GM21737 (cell line): Measurements from ENCODE around the gene POLR3B.
"Not testable (repeated sequence)": the region's sequence is repeated elsewhere in the genome, so short reads cannot be mapped to it uniquely, and the experiment has no call there.

Experiments
- ATAC-seq: cut with Tn5 transposase; IDR thresholded peaks from one replicate; pipeline ENCODE4 v1.9.1; 2021; ENCODE audit warnings: mild to moderate bottlenecking, moderate library complexity; ENCODE audit not compliant: unreplicated experiment

POLR3B gene

DNA sequence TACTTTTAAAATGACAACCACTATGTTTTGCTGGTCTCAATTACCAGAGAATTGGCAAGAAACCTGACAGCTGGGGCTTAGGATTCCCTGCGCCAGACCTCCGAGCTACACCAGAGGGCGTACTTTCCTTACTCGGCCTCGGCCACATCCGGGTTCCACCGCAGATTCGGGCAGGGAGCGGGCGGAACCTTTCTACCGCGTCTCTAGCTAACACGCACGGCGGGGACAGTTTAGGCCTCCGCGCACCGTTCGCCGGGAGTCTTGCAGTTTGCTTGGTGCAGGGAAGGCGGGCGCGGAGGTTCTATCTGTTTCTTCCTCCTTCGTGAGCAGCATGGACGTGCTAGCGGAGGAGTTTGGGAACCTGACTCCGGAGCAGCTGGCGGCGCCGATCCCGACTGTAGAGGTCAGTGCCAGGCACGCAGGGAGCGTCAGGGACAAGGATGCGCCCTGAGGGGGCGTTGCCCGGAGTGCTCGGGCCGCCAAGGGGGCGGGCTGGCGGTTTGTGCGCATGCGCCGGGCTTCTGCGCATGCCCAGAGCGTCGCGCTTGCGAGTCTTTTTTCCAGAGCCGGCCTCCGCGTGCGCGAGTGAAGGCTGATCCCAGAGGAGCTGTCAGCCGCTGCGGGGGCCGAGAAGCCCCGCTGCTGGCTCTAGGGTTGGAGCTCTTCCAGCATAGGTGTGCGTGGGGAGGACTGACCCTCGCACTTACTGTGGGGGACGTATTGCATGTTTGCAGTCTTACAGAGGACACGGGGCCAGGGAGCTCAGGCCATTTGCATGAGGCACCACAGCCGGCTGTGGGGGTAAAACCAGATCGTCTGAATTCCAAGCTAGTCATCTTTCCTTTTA, at the start of gene POLR3B:
POLR3B (plus strand) TSS at position 200 of the 847 bp plus-strand sequence; CDS start at position 332, 132 bp downstream.
- ATAC-seq: peak; percentile 90

DNA sequence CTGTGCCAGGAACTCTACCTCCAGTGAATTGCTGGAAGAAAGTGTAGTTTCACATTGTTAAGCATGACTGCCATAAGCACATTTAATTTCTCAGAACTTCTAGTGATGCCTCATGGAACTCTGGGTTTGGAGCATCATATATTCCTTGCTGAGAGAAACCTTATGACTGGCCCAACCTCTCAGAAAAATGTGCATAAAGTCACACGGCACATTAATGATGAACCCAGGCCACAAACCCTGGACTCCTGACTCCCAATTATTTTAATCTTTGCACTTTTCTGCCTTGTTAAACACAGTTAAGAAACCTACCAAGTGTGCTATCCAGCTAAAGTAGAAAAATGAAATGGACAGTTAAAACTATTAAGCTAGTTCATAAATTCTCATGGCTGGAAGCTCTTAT, 49.4 kb upstream of the POLR3B start:
- no peak for ATAC-seq

DNA sequence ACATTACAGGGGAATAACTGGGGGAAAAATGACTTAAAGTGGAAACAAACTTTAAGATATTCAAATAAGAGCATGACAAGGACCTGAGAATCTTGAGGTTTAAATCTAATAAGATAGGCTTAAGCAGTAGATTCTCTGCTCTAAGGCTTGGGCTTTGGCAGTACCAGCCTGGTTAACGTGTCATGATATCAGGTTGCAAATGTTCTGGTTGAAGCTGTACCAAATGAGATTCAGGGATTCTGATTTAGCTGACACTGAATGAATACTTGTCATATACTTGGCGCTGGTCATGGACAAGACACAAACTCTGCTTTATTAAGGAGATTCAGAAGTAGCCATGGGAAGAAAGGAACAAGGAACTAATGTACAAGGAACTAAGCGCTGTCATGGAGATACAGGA, 48.9 kb upstream of the POLR3B start:
- ATAC-seq: no peak

DNA sequence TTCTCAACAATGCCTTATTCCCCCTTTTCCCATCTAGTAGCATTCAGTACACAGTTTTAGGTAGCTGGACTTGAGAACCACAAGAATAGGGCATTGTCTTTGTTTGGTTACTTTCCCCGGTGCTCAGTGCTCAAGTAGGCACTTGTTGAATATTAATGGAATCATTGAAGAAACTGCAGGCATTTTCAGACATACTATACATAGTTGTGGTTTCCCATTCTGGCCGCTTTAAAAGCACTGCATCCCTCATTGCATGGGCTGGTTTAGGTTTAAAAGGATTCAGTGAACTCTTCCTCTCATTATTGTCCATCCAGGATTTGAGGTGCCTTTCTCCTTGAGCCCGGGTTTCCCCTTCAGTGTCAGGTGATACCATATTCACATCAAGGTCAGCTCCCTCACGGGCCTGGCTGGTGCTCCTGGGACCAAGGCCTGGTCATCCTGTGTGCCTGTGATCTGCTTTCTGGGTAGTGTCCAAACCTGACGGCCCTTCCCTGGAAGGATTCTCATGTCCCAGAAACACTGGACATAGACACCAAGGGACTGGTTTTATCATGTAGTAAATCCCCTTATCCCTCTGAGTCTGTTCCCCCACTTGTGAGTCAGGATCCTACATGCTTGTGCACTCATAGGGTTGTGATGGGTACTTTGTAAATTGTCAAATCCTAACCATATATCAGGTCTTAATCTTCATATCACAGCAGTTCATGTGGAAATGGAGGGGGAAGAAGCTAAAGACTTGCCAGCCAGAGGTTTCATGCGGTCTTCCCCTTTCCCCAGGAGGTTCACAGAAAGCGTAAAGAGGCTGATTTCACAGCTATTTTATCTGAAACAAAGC, 47.7 kb upstream of the POLR3B start:
- ATAC-seq: no peak

DNA sequence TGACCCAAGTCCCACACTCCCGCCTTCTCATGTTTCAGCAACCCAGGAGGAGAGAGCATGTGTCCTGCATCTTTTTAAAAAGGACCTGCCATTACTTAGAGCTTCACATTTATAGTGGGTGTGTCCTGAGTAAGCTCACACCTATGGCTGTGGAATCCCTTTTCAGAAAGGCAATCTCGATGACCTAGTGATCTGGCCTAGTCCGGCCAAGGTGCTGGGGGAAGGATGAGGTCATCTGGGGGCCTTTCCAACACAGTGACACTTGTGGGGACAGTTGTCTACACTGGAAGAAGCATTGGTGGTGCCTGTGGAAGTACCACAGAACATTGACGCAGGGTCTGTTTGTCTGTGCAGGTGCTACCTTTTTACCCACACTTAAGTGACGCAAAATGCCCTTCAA, 46.9 kb upstream of the POLR3B start:
- ATAC-seq: no peak

DNA sequence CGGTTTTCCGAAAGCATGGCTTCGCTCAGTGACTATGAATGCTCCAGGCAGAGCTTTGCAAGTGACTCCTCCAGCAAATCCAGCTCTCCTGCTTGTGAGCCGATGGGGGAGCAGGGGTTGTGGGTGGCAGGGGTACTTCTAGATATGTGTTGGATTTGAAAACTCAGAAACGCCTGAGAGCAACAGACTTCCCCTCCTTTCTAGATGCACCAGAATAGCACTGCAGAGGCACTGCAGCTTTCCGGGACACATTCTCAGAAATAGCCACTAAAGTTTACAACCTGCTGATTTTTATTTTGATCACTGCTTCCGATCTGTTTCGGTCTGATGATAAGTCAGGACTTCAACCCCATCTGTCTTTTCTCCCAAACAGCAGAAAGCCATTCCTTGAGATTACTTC, 46.4 kb upstream of the POLR3B start:
- ATAC-seq: no peak

DNA sequence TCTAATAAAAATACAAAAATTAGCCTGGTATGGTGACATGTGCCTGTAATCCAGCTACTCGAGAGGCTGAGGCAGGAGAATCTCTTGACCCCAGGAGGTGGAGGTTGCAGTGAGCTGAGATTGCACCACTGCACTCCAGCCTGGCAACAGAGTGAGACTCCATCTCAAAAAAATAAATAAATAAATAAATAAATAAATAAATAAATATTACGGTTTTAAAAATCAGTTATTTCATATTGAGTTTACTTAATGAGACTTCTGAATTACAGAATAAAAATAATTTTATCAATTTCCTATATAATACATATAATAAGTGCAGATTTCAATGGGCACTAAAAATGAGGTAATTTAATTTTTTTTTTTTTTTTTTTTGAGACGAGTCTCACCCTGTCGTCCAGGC, 44.1 kb upstream of the POLR3B start:
- not testable (repeated sequence) for ATAC-seq

DNA sequence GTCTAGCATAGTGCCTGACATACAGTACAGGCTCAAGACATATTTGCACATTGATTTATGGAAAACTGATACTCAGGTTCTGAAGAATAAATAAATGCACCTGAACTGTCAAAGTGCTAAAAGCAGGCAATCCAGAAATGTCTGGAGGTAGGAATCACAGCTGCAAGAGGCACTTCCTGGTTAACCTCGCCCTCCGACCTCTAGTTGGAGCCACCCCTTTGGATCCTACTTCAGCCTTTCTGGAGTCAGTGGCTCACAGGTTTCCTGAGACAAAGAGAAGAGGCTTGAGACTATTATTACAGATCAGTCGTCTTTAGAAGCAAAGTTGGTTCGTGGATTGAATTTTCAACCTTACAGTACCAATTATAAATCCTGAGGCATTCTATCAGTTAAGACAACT, 42.0 kb upstream of the POLR3B start:
- ATAC-seq: no peak

DNA sequence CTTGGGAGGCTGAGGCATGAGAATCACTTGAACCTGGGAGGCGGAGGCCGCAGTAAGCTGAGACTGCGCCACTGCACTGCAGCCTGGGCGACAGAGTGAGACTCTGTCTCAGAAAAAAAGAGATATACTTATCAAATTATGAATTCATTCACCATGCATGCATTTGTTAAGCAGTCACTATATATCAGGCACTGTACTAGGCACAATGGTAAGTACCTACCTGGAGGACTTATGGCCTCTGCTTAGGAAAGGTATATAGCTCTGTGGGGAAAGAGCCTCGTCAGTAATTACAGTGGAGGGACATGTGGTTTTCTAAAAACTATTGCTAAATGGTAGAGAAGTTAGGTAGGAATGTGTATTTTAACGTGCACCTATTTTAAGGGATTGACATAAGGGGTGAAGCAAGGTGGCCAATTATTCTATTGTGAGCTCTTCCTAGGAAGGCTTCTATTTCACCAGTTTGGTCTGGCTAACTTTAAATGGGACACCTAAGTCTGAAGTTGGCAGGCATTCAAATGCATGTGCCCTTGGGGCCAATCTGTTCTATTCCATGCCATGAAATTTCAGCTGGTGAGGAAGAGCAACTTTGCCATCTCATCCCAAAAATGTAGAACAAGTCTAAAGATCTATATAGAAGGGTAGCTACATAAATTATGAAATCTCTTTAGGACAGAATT, 40.0 kb upstream of the POLR3B start:
- no peak for ATAC-seq

DNA sequence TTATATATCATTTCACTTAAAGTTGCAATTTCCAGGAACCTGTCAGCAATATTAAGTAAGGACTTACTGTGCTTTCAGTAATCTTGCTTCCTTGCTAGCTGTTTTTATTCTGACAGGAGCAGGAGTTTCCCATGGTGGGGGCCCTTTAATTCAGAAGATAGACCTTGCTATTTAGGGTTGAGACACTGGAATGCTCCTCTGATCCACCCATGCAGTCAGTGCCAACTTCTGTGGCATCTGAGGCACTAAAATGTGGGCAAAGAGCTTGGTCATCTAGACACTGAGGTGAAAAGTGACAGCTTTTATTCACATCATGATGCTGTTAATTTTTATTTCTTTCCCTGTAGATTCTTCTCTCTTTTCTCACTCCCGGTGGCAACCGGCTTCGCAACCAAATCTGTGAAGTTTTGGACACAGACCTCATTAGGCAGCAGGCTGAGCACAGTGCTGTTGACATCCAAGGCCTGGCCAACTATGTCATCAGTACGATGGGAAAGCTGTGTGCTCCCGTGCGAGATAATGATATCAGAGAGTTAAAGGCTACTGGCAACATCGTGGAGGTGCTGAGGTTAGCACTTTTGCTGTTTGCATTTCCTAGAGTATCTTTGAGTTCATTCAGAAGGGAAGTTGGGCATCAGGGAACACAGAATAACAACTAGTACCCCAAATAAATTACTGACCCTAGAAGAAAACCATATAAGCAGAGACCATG, 36.3 kb upstream of the POLR3B start:
- no peak for ATAC-seq

DNA sequence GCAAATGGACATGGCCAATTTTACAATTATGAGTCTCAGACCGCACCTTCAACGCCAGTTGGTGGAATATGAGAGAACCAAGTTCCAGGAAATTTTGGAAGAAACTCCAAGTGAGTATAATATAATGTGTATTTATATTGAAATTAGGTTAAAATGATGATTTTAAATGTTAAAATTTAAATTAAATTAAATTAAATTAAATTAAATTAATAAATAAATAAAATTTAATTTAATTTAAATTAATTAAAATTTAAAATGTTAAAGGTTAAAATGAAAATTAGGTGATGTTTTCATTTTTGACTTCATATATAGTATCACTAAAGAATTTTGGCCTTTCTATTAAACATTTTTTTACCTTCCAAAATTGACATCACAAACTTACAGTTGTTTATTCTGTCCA, 34.0 kb upstream of the POLR3B start:
- ATAC-seq: no peak

DNA sequence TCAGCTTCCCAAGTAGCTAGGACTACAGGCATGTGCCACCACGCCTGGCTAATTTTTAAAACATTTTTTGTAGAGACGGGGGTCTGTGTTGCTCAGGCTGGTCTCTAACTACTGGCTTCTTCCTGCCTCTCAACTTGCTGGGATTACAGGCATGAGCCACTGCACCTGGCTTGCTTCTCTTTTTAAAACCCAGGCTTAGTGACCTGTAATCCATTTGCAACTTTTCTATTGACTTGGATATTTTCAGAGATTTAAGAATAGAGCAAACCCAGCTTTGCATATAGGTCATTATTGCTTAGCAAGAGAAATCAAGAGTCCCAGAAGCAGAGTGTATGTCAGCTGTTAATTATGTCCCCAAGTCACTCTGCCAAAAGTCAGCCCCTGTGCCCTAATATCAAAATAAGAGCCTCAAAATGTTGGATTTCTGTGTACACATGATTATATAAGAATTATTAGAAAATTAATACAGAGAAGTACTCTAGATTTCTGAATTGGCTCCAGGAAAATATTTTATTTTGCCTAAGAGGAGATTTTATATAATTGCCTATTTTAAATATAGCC, 30.2 kb upstream of the POLR3B start:
- no peak for ATAC-seq

DNA sequence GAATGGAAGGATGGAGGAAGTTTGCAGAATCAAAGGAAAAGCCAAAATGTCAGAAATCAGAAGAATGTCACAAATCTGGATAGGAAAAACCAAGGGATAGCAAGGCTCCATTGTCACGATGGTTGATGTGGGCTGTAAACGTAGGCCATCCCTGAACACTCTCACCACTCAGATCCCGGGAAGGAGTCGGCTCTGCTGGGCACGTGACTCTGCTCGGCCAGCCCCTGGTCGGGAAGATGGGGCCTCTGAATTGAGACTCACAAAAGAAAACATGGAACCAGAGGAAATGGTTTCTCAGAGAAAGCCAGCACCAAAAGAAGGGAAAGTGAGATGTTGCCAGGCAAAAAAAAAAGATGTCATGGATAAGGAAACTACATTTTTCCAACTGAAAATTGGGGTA, 28.8 kb upstream of the POLR3B start:
- ATAC-seq: no peak

DNA sequence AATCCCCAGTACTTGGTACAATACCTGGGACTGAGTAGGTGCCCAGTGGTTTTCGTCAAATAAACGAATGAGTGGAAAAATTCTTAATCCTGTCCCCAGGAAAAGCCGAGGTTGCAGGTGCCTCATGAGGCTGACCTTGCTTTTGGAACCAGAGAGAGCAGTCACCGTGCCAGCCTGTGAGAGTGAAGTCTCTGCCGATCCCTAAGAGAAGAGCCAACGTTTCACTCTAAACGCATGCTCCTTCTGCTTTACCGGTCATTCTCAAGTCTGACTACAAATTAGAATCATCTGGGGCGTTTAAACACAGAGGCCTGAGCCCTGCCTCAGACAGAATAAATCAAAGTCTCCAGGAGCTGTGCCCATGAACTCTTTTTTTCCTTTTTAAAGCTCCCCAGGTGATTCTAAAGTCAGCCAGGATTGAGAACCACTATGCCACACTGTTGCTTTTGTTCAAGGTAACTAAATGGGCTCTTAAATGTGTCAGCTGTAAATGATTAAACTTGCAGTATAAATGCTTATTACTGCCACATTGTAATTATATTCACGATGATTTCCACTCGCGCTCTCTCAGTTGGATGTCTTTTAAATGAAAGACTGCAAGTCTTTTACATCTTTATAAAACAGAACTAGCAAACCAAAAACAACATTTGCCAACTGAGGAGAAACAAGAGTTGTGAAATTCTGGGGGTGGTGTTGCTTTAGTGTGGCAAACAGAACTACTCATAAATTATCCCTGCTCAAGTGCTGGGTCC, 28.1 kb upstream of the POLR3B start:
- no peak for ATAC-seq

DNA sequence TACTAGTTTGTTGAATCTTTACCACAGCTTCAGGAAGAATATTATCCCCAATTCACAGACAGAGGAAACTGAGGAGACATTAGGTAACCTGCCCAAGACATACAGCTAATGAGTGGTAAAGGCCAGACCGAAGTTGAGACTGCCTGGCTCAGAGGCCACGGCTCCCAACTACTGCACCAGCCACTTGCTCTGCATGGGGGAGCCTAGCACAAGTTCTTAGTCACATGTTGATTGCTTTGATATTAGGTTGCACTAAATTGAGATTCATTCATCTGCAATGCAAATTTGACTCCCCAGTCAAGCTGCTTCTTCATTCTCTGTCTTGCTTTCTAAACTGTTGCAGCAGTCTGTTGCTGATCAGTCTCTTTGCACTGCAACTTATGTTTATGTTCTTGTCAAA, 25.9 kb upstream of the POLR3B start:
- no peak for ATAC-seq

DNA sequence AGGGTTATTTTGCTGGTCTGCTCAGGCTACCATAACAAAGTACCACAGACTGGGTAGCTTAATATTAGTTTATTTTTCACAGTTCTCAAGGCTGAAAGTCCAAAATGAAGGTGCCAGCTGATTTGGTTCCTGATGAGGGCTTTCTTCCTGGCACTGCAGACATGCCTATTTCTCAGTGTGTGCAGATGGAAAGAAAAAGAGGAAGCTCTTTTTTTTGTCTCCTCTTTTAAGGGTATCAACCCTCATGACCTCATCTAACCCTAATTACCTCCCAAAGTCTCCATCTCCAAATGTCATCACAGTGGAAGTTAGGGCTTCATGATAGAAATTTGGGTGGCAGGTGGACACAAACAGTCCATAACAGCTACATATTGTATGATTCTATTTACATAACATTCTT, 25.0 kb upstream of the POLR3B start:
- ATAC-seq: no peak

DNA sequence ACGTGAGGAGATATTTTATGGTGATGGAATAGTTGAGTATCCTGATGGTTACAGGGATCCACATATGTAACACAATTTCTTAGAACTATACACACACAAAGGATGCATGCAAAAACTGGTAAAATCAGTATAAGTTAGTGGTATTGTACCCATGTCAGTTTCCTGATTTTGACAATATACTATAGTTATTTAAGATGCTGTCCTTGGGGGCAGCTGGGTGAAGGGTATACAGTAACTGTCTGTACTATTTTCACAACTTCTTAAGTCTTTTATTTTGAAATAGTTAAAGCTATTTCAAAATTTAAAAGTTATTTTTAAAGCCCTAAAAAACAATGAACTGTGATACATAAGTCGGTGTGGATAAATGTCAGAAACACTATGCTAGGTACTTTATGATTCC, 24.5 kb upstream of the POLR3B start:
- no peak for ATAC-seq

DNA sequence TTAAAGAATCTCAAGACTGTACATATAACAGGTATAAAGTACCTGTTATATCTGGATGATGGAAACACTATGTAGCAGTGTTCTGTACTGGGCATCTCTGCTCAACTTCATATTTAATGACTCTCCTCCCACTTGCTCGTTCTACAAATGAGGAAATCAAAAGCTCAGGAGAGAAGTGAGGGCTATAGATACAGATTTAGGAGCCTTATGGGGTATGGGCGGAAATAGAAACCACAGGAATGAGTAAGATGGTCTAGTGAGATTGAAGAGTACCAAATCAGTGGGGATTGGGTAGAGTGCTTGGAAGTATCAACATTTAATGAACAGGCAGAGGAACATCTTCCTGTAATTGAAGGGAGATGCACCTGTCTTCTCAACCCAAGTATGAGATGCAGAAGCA, 23.8 kb upstream of the POLR3B start:
- no peak for ATAC-seq

DNA sequence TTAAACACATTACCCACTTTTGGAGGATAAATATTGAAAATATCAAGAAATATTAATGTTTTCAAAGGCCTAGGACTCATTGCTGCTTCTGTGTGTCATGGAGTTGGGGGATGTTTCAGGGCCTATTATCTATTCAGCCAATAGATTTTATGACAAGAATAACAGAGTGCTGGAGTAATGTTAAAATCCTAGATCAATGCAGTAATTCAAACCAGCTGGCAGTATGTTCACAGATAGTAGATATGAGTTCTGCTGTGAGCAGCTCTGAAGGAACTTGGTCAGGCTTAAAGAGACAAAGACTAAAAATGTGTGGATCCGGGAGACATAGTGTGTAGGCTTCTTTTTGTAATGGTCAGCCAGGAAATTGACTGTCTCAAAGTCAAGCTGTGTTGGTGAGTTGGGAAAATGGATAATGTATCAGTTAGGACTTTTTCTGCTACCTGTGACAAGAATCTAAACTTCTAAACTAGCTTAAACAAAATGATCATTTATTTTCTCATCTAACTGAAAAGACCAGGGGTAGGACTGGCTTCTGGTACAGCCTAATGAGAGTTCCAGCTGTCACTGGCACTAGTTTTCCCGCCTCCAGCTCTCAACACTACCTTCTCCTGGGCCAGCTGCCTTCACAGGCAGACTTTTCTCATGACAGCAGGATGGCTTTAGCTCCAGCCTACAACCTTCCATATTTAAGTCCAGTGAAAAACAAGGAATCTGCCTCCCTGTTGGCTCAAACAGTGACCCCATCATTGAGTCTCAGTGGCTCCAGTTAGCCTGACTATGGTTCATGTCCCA, 16.3 kb upstream of the POLR3B start:
- no peak for ATAC-seq
